Measurements from ENCODE around the gene KLHL6.
"Not testable (repeated sequence)": the region's sequence is repeated elsewhere in the genome, so short reads cannot be mapped to it uniquely, and the experiment has no call there.

Gene KLHL6

GRCh38 chr3:183579967-183580900 is 24.7 kb upstream of the KLHL6 start:
- DNase-seq (ENCODE audit: low read depth) = peak; percentile 10
- no peak overlapping the region for H3K4me3 ChIP-seq (ENCODE audit: low read depth, low read length)
- no peak for TF ChIP-seq CTCF (conservative IDR thresholded peaks at IDR 0.05; ENCODE audit: low read depth, low read length)

- no peak for TF ChIP-seq CTCF (conservative IDR thresholded peaks at IDR 0.05; ENCODE audit: low read depth, low read length)
- DNase-seq (ENCODE audit: low read depth) = no peak
- H3K4me3 ChIP-seq (ENCODE audit: low read depth, low read length) = no peak overlapping the region
Observed at GRCh38 chr3:183578179-183578578, 22.7 kb upstream of the KLHL6 start.

GRCh38 chr3:183577346-183577745 is 21.8 kb upstream of the KLHL6 start:
- no peak overlapping the region for H3K4me3 ChIP-seq (ENCODE audit: low read depth, low read length)
- no peak for TF ChIP-seq CTCF (conservative IDR thresholded peaks at IDR 0.05; ENCODE audit: low read depth, low read length)
- DNase-seq (ENCODE audit: low read depth) = no peak

- DNase-seq (ENCODE audit: low read depth) = peak; percentile 63
- no peak overlapping the region for H3K4me3 ChIP-seq (ENCODE audit: low read depth, low read length)
- no peak for TF ChIP-seq CTCF (conservative IDR thresholded peaks at IDR 0.05; ENCODE audit: low read depth, low read length)
Observed at GRCh38 chr3:183576487-183577107, 21.1 kb upstream of the KLHL6 start.

GRCh38 chr3:183572935-183573334 is 17.4 kb upstream of the KLHL6 start:
- DNase-seq (ENCODE audit: low read depth) = no peak

GRCh38 chr3:183570191-183570590 is 14.7 kb upstream of the KLHL6 start:
- DNase-seq (ENCODE audit: low read depth); H3K4me3 ChIP-seq (ENCODE audit: low read depth, low read length): not testable (repeated sequence)

More at GRCh38 chr3:183572935-183573334, 17.4 kb upstream of the KLHL6 start:
- no peak for TF ChIP-seq CTCF (conservative IDR thresholded peaks at IDR 0.05; ENCODE audit: low read depth, low read length)
- H3K4me3 ChIP-seq (ENCODE audit: low read depth, low read length) = no peak overlapping the region

GRCh38 chr3:183566880-183567279 is 11.4 kb upstream of the KLHL6 start:
- no peak overlapping the region for H3K4me3 ChIP-seq (ENCODE audit: low read depth, low read length)
- no peak for TF ChIP-seq CTCF (conservative IDR thresholded peaks at IDR 0.05; ENCODE audit: low read depth, low read length)
- DNase-seq (ENCODE audit: low read depth) = no peak

Measured in choroid plexus epithelial cell (primary cell).